HG03175 (cell line): Measurements from ENCODE around the gene TSPEAR.
"Not testable (repeated sequence)": the region's sequence is repeated elsewhere in the genome, so short reads cannot be mapped to it uniquely, and the experiment has no call there.

Source experiments
- ATAC-seq: cut with Tn5 transposase; IDR thresholded peaks from one replicate; pipeline ENCODE4 v1.9.1; 2021; ENCODE audit warnings: mild to moderate bottlenecking, moderate library complexity; ENCODE audit not compliant: unreplicated experiment

TSPEAR gene

DNA sequence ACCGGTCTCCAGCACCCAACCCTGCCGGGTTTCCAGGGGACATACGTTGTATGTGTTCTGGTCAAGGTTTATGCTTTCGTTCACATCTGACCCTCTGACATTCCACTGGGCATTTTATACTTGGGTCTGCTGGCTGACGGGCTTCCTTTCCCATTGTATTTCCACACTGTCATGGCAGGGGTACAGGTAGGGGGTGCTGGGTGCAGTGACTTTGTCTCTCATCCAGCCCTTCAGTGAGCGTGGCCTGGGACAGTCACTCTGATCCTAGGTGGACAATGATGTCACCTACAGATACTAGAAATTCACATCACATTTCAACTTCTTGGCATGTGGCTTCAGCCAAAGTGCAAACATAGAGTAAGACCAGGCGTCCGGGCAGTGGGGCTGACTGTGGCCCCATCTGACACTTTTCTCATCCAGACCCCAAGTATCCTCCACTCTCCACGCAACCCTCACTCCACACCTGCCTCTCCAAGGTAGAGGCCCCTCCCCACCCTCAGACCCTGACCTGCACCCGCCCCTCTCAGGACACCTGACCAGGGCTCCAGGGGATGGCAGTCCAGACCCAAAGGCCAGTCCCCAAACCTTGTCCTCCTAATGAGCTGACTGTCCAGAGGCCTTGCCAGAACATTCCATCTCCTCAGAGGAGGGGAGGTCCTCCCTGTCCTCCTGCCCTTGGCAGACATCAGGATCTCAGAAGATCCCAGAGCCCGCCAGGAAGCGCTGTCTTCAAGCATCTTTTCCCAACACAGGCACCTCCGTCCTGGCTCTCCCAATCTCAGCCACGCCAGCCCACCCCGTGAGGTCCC, 75.0 kb downstream of the TSPEAR start:
- ATAC-seq, result no peak

DNA sequence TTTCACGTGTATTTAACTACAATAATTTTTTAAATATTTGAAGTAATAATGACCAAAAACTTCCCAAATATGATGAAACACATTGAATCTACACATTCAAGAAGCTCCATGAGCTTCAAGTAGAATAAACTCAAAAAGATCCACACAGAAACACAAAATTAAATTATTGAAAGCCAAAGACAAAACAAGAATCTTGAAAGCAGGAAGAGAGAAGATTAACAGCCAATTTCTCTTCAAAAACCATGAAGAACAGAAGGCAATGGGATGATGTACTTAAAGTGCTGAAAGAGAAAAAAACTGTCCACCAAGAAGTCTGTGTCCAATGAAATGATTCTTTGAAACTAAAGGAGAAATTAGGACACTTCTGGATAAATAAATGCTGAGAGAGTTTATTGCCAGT, 79.3 kb downstream of the TSPEAR start:
- ATAC-seq, result no peak

DNA sequence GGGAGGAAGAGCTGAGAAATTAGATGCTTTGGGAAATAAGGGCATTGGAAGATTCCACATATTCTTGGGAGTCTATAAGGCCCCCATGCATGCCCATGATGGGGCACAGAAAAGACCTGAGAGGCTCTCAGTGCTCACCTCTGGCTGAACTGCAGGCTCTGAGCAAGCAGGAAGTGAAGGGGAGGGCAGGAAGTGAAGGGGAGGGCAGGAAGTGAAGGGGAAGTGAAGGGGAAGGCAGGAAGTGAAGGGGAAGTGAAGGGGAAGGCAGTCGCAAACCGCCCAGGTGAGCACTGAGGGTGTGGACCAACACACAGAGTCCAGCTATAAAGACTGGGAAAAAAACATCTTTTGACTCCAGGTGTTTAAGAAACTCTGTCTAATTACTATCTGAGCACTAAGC, 80.9 kb downstream of the TSPEAR start:
- ATAC-seq, result no peak

DNA sequence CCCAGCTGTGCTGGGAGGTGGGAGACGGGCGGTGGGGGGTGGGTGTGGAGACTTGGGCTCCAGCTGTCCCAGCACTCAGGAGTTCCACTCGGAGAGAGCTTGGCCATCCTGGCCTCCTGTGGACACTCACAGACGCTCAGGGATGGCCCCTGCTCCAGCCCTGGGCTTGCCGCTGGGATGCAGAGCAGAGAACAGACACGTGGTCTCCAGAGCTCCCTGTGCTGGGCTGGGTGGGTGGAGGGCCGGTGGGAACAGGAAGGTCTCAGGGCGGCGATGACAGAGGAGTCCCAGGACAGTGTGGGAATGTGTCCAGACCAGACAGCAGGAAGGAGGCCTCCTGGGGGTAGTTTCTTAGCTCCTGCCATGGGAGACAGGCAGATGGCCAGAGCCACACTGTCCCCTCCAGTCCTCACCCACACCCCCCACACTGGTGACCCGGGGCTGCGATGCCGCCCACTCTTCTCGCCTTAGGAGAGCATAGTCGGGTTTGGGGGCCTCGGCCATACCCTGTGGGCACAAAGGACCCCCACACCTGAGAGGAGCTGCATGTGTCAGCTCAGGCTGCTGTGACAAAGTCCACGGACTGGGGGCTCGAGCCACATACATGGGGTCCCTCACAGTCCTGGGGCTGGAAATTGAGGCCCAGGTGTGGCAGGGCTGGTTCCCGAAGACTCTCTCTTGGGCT, 82.5 kb downstream of the TSPEAR start:
- no peak for ATAC-seq

DNA sequence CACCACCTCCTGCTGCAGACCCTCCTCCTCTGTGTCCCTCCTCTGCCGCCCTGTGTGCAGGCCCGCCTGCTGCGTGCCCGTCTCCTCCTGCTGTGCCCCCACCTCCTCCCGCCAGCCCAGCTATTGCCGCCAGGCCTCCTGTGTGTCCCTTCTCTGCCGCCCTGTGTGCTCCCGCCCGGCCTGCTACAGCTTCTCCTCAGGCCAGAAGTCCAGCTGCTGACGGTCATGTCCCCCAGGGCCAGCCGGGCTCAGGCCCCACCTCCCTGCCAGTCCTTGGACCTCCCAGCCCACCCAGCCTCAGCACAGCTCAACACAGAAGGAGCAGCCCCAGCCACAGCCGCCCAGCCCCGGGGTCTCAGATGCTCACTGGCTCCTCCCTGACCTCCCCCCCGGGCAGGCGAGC, 83.5 kb downstream of the TSPEAR start:
- not testable (repeated sequence) for ATAC-seq

DNA sequence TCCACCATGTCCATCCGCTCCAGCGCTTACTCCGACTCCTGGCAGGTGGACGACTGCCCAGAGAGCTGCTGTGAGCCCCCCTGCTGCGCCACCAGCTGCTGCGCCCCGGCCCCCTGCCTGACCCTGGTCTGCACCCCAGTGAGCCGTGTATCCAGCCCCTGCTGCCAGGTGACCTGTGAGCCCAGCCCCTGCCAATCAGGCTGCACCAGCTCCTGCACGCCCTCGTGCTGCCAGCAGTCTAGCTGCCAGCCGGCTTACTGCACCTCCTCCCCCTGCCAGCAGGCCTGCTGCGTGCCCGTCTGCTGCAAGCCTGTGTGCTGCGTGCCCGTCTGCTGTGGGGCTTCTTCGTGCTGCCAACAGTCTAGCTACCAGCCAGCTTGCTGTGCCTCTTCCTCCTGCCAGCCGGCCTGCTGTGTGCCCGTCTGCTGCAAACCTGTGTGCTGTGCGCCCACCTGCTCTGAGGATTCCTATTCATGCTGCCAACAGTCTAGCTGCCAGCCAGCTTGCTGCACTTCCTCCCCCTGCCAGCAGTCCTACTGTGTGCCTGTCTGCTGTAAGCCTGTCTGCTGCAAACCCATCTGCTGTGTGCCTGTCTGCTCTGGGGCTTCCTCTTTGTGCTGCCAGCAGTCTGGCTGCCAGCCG, 84.1 kb downstream of the TSPEAR start:
- ATAC-seq, result not testable (repeated sequence)

DNA sequence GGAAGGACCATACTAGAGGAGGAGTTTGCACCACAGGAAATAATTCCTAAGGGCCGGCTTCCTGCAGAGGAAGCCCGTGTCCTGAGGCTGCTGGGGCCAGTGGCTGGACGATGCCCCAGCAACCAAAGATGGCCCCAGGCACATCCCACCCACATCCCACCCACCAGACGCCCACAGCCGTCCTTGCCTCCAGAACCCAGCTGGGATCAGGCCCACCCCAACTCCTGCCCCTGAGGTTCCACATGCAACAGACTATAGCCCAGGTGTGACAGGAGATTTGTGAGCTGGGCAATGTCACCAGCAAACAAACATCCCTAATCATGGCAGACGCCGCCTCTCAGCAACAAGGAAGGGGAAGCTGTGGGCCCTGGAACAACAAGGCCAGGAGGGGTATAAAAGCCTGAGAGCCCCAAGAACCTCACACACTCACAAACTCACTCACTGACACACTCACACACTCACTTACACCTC, 84.7 kb downstream of the TSPEAR start, which contains the start of gene KRTAP10-9:
Gene KRTAP10-9 (plus strand): TSS at position 421 of the 471 bp plus-strand sequence. CDS start 79 bp downstream, outside the sequence.
- ATAC-seq, result no peak

DNA sequence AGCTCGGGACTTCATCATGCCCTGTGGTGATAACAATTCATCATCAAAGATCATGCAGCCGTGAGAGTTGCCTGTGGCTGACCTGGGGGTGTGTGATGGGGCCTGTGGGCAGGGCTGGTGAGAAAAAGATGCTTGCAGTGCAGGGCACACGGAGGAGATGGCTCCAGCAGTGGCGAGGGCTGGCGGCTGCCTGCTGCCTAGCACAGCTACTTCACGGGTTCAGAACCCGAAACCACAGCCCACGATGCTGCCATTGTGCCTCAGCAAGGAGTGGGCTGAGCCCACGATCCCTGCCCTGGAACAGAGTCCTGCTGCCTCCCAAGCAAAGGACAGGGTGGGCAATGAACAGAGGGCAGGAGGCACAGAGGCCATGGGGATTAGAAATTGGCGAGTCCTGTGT, 85.1 kb downstream of the TSPEAR start:
- no peak for ATAC-seq

DNA sequence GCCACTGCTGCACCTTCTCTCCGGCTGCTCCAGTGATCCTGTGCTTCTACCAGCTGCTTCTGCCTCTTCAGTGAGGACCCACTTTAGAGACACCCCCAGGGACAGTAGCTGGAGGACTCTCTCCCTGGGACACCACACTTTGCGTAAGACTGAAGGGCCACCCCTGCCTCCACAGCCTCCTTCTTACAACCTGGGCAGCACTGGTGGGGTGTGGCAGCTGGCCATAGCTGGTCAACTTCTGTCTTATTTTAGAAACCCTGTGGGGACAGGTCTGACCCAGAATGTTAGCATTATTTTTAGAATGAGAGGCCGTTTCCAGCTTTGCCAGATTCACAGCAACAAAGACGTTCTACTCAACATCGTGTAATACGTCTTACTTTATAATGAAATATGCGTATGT, 85.6 kb downstream of the TSPEAR start:
- ATAC-seq, result no peak

DNA sequence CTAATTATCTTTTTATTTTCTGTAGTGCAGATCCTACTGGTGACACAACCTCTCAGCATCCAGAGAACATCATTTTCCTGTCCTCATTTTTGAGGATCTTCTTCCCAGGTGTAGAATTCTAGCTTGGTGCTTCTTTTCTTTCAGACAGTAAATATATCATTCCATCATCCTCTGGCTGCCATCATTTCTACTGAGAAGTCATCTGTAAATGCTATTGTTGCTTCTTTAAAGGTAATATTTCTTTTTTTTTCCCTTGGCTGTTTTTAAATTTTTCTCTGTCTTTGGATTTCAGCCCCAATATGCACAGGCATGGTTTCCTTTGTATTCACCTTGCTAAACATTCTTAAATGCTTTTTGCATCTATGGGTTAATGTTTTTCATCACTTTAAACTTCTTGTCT, 87.8 kb downstream of the TSPEAR start:
- no peak for ATAC-seq

DNA sequence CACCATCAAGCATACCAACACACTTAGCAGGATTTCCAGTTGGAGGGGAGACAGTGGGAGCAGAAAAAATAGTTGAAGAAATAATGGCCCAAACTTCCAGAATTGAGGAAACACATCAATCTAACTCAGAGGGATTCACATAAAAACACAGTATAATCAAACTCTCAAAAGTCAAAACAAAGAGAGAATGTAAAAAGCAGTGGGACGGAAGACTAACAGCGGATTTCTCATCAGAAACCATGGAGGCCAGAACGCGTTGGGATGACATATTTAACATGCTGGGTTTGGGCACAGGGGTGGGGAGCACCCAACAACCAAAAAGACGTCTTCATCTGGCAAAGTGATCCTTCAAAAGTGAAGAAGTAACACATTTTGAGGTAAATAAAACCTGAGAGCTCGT, 91.5 kb downstream of the TSPEAR start:
- no peak for ATAC-seq

DNA sequence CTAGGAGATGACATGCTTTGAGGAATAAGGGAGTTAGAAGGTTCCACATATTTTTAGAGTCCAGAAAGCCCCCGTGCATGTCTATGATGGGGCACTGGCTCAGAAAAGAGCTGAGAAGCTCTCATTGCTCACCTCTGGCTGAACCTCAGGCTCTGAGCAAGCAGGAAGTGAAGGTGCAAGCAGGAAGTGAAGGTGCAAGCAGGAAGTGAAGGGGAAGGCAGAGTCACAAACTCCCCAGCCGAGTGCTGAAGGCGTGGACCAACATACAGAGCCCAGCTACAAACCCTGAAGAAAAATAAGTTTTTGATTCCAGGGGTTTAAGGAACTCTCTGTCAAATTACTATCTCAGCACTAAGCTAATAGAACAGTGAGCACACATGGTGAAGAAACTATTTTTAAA, 92.5 kb downstream of the TSPEAR start:
- no peak for ATAC-seq

DNA sequence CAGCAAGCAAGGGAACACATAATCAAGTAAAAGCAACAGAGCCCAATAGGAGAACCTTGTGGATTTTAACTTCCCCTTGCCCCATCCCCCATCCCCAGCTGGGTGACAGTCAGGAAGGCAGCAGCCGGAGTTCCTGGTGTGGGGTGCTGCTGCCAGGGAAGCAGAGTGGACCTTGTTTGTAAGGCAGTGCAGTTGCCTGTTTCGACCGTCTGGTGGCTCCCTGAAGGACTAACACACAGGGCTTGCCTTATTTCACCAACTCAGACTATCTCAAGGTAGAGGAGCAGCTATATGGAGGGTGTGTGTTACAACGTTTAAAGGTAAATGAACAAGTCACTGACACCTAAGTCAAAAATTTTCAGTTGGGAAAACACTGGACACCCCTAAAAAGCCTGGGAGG, 92.9 kb downstream of the TSPEAR start:
- no peak for ATAC-seq

DNA sequence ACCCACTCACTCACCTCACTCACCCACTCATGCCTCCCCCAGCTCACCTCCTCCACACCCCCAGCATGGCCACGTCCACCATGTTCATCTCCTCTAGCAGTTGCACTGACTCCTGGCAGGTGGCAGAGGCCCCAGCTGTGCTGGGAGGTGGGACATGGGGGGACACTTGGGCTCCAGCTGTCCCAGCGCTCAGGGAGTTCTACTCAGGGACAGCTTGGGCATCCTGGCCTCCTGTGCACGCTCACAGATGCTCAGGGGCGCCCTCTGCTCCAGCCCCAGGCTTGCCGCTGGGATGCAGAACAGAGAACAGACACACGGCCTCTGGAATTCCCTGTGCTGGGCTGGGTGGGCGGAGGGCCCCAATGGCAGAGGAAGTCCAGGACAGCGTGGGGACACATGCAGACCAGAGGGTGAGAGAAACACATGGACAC, 94.3 kb downstream of the TSPEAR start:
- no peak for ATAC-seq

DNA sequence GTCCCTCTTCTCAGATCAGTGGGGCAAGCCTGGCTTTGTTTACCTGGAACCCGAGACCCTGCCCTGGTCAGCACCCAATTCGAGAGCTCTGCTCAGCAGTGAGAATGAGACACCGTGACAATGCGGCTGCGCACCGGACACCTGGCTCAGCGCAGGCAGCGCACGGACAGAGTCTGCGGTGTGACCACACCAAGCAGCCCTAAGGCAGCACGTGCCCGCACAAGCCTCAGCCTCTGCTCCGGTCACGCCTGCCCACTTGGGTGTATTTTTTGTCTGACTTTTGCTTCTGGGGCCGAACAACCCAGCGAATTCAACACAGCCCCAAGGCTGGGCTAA, 94.8 kb downstream of the TSPEAR start:
- ATAC-seq, result no peak

DNA sequence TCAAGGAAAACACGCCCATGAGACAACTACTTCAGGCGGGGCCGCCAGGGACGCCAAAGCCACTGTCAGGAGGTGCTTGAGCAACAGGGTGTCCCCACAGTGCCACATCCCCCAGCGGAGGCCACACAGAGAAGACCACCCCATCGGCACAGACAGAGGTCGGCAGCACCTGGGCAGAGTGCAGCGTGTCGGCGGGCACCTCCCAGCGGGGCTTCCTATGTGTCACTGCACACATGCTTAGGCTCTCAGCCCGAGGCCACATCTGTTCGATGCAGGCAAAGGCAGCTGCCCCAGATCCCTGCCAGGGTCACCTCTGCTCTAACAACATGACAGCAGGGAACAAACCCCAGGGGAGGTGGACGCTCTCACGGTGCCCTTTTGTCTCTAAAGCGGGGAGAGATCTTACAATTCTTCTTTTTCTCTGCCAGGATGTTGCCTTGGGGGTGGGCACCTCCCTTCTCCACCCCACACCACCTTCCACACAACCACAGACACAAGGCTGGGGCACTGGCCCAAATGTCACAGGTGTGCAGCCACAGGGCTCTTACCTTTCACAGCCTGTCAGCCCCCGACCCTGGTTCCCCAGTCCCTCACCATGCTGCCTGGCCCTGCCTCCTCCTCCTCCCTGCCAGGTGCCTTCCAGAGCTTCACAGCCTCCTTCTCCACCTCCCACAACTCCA, 95.3 kb downstream of the TSPEAR start:
- no peak for ATAC-seq

DNA sequence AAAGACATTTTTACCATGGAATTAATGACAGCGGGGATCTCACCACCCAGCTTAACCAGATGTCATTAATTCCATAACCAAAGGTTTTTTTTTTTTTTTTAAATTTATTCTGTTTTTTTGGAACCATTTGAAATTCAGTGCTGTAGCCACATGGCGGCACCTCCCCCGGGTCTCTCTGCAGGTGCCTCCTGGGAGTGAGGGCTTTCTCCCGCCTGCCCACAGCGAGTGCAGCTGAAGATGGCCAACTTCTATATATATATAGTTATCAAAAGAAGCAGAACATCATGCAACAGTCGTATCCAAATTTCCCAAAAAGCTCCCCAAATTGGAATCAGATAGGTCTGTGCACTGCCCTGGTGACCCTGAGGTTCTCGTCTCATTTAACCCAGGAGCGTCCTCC, 95.9 kb downstream of the TSPEAR start:
- no peak for ATAC-seq

DNA sequence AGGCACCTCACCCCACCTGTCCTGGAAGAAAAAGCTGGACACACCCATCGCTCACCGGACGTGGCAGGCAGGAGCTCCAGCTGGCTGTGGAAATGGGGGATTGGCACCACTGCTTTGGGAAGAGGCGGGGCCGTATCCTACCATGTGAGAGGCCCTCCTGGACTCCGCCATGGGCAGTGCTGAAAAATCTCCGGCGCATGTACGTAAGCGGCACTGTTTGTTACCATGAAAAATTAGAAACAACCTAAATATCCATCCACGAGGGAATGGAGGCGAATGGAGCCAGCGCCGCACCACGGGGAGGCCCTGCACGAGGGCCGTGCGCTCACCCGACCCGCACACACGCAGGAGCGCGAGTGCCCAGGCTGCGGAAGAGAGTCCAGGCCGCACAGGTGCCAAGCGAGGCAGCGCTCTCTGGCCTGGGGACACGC, 96.4 kb downstream of the TSPEAR start:
- ATAC-seq, result no peak

DNA sequence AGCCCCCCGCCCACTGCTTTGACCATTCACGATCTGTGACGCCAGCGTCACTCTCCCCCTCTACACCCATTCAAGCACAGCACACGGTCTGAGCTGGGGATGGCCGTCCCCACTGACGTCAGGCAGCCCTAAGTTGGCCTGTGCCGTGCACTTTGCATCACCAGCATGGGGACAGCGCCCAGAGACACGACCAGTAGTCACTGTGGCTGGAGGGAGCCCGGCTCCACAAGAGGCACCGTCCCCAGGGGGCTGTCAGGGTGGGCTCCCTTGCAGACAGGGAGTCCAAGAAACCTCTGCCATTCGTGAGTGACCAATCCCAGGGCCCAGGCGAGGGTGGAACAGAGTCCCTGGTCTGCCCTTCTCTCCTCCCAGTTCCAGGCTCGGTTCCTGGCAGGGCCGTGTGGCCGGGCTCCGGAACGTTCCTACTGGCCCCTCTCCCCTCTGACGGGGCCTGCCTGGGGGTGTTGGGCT, 97.2 kb downstream of the TSPEAR start:
- no peak for ATAC-seq

DNA sequence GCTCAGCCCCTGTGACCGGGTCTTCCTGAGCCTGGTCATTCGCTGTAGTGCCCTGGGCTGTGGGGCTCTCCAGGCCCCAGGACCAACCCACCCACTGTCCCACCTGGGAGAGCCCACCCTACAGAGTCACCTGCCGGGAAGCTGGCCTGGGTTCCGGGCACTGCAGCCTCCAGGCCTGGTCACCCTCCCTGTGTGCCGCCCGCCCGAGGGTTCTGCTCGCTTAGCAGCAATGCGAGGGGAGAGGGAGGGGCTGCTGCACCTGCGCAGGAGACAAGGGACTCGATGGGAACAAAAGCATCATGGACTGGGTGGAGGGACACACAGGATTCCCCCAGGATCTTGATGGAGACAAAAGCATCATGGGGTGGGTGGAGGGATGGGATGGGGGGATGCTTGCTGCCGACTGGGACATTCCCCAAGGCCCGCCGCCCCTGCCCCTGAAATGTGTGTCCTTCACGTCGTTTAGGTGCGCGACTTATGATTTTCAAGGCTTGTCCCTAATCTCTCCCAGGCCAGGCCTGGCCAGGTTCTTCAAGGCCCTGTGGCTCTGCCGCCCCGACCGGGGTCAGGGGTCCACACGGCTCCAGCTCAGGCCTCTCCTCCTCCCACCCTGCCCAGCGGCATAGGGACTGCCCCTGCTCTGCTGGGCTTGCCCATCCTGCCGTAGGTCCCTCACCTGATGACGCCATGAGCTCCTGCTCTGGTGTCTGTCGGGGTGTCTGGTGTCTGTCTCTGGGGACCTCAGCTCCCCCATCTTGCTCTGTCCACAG, 97.8 kb downstream of the TSPEAR start:
- no peak for ATAC-seq
